Measurements from ENCODE around the gene TINAGL1.

DNA sequence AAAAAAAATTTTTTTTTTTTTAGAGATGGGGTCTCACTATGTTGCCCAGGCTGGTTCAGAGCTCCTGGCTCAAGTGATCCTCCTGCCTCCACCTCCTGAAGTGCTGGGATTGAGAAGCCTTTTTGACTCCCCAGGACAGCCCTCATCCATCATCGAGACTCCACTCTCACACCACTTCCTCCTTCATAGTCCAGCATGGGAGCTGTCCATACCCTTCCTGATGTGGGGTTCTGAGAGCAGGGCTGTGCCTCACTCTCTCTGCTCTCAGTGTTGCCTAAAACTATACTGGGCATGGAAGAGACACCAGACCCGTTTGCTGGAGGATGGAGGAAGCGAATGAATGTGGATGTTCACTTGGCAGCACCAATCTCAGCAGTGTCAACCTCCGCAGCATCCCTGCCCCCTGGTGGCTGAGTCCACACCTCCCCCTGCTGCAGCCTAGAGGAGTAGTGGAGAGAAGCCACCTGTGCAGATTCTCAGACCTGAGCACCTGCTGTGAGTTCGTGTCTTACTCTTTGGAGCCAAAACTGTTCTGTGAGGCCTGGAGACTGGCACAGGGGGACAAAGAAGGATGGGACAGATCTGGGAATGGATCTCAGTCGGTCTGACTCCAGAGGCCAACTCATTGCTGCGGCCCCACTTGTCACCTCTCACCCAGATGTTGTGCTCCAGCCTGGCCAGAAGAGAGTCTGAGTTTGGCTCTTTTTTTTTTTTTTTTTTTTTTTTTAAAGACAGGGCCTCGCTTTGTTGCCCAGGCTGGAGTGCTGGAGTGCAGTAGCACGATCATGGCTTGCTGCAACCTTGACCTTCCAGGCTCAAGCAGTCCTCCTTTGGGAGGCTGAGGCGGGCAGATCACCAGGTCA is 17.7 kb downstream of the TINAGL1 start:
- TF ChIP-seq POLR2A (IDR thresholded peaks at IDR 0.05), result no peak
- TF ChIP-seq, protein P1, sequence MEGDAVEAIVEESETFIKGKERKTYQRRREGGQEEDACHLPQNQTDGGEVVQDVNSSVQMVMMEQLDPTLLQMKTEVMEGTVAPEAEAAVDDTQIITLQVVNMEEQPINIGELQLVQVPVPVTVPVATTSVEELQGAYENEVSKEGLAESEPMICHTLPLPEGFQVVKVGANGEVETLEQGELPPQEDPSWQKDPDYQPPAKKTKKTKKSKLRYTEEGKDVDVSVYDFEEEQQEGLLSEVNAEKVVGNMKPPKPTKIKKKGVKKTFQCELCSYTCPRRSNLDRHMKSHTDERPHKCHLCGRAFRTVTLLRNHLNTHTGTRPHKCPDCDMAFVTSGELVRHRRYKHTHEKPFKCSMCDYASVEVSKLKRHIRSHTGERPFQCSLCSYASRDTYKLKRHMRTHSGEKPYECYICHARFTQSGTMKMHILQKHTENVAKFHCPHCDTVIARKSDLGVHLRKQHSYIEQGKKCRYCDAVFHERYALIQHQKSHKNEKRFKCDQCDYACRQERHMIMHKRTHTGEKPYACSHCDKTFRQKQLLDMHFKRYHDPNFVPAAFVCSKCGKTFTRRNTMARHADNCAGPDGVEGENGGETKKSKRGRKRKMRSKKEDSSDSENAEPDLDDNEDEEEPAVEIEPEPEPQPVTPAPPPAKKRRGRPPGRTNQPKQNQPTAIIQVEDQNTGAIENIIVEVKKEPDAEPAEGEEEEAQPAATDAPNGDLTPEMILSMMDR (IDR thresholded peaks at IDR 0.05), result peak; percentile 70 to 86 (median 78)
- TF ChIP-seq EP300 (IDR thresholded peaks at IDR 0.05), result no peak

Data from ovary (tissue), 3 donors.